Left ventricle myocardium superior (tissue), 1 donor: ENCODE results near the gene CXCL5. TPM values are rescaled to one million over a fixed set of nuclear protein-coding genes. Genes with fewer than 3 reads are reported as not detected.
"Not testable (repeated sequence)": the region's sequence is repeated elsewhere in the genome, so short reads cannot be mapped to it uniquely, and the experiment has no call there.

Experiments
- ATAC-seq: fragments of 200-7000 bp; cut with Tn5 transposase; one replicate; pipeline ENCODE4 v1.9.1; 2020; ENCODE audit warnings: mild to moderate bottlenecking, moderate library complexity
- DNase-seq: peaks from one replicate; pipeline ENCODE4 v3.0.0-alpha.2; 2020
- intact Hi-C: fragments of 100-400 bp; cut with micrococcal nuclease; formaldehyde crosslinking; loops from one replicate; pipeline ENCODE4 v1.11.0; 2022
- total RNA-seq: library from RNA; stranded (reverse); fragmentation: NEBNext Ultra II Directional; extraction: Animal tissue kit (Norgen Biotek cat#: 25700); gene quantifications from one replicate; pipeline ENCODE4 v1.2.1, GENCODE V29; 2021
- donor health status: DM: no; HTN: yes; CAD: no; lungs with severe emphysema.

Gene CXCL5
- total RNA-seq, 1 donor from 2014 or later, result not detected

DNA sequence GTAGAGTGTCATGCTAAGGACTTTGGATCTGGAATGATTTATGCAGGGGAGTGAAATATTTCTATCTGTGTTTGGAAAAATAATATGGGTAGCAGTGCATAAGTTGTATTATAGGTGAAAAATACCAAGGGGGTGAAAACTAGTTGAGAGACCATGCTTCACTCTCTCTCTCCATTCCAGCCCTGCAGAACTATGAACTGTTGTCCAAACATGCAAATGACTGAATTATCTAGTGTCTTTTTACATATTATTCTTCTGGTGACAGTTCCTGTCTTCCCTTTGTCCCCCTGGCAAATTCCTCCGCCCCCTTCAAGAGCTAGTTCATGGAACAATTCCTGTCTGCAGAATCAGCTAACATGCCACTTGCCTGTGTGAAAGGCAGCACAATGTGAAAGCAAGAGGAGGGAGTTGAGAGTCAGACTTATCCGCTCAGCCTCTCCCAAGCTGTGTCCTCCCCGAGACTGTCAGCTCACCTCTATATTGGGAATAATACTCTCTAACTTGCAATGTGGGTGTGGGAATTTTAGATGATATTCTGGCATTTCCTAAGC lies 19.0 kb downstream of the CXCL5 start:
- intact Hi-C loops, result no loop called here
- no peak for DNase-seq
- no peak for ATAC-seq

DNA sequence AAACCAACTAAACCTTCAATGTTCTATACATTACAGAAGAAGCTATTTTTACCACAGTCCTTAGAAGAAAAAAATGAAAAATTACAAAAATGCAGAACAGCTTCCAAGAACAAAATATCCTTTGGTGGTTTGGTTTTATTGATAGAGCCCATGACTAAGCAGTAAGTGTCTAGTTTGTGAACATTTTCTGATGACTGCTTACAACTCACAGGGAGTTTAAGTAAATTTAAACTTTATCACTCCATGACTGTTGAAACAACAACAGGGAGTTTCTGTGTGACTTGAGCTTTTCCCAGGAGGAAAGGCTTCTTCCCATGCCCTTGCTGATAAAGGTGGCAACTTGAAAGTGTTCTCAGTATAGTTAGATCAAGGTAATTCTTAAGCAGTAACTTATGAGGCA lies 19.6 kb downstream of the CXCL5 start:
- intact Hi-C loops, result no loop called here
- ATAC-seq (no peak), DNase-seq (no peak)

DNA sequence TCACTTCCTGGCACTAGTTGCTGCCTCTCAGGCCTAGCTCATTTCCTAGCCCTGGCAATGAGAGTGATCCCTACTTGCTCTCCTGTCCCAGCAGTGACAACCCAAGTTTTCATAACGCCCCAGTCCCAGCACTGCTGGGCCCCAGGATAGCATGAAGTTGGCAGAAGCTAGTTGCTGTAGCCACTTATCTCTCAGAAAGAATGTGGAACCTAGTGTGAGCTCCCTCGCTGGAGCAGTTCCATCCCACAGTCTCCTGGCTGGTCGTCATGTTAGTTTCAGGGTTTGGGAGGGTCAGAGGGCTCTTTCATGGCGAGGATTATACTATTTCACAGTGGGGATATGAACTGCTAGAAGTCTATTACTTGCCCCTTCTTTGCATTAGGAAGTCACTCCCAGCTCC lies 21.8 kb downstream of the CXCL5 start:
- DNase-seq (no peak), ATAC-seq (no peak)
- intact Hi-C loops, result no loop called here

GRCh38 chr4:73976217-73976616 lies 22.3 kb downstream of the CXCL5 start:
- intact Hi-C loops, result no loop called here
- no peak for DNase-seq
- no peak for ATAC-seq

DNA sequence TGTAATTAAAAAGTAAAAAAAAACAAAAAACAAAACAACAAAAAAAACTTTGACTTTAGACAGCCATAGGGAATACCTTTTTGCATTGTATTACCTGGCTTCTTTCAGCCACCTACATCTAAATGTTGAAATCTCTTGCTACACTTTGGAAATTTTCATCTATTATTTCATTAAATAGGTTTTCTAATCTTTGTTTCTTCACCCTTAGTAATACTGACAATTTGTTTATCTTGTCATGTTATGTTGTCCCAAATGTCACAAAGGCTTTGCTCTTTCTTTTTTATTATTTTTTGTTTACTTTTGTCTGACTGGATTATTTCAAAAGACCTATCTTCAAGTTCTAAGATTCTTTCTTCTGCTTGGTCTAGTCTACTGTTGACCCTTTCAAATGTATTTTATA lies 24.1 kb downstream of the CXCL5 start:
- intact Hi-C loops, result no loop called here
- no peak for DNase-seq
- no peak for ATAC-seq

GRCh38 chr4:73970945-73971344 lies 27.5 kb downstream of the CXCL5 start:
- no peak for DNase-seq
- intact Hi-C loops, result no loop called here
- ATAC-seq, result no peak

- ATAC-seq (no peak), DNase-seq (no peak)
These were observed 28.5 kb downstream of the CXCL5 start for GRCh38 chr4:73970011-73970410.

DNA sequence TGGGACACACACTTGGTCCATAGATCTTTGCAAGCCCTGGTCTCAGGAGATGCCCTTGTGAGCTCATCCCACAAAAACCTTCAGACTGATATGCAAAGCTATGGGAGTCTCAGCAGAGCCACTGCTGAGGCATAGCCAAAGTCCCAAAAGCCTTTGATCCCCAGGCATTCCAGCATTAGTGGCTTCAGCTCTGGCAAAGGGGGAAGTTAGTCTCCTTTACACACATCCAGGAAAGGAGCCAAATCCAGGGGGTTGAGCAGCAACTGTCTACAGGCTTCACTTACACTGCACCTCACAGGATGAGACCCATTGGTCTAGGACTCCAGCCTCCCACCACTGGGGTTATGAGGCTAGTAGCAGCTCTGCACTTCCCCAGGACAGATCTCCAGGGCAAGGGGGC lies 30.6 kb downstream of the CXCL5 start:
- ATAC-seq (no peak), DNase-seq (no peak)
- intact Hi-C loops, result no loop called here

More at GRCh38 chr4:73970011-73970410, 28.5 kb downstream of the CXCL5 start:
- intact Hi-C loops, result no loop called here

DNA sequence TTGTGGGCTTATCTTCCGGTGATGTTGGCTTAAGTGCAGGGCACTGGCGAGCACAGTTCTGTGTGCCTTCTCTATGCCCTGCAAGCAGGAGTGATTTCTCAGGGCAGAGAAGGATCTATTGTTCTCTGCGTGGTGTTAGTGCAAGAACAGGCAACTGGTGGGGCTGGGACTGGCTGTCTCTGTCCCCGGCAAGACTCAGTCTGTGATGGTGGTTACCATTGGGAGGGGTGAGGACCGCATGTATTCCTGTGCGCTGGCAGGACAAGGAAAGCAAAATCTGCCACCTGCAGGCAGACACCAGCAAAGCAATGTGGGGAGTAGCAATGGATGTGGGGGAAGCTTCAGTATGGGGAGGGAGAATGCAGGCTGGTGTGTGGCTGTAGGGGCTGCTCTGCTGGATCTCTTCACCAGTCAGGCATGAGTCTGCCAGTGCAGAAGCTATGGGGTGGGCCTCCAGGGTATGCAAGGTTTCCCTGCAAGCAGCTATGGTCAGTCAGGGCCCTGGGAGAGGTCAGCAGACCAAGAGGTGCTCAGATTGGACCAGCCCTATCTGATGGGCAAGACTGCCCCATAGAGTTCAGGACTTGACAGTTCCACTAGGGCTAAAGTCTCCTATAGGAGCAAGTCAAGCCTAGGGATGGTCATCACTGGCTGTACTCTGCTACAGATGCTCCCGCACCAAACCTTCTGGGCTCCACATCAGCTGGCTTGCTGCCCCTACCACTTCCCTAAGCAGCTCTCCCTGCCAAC lies 33.4 kb downstream of the CXCL5 start:
- intact Hi-C loops, result no loop called here
- ATAC-seq (no peak), DNase-seq (no peak)

DNA sequence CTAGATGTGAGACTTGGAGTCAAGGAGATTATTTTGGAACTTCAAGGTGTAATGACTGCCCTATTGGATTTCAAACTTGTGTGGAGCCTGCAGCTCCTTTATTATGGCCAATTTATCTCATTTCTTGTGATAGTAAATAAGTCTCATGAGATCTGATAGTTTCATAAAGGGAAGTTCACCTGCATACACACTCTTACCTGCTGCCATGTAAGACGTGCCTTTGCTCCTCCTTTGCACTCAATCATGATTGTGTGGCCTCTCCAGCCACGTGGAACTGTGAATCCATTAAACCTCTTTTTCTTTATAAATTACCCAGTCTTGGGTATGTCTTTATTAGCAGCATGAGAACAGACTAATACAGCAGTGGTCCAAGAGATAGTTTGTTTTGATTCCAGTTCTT lies 35.8 kb downstream of the CXCL5 start:
- ATAC-seq (no peak), DNase-seq (no peak)
- intact Hi-C loops, result no loop called here

GRCh38 chr4:73959041-73959440 lies 39.4 kb downstream of the CXCL5 start:
- DNase-seq, ATAC-seq, intact Hi-C loops: not testable (repeated sequence)

DNA sequence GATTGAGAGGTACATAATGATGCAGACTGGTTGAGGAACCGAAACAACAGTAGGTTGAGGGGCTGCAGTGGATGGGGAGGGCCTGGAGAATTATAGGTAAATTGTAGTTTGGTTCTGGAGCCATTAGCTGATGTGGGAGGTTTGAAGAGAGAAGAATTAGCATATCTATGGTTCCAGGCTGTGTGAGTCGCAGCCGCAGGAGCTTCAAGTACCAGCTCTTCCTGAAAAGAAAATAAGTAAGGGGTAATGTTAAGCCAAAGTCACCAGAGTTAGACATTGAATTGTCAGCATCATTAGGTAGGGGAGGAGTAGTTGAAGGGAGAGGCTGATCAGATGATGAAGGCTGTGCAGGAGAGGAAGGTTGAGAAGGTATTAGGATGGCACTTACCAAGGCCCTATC lies 46.1 kb downstream of the CXCL5 start:
- ATAC-seq (no peak), DNase-seq (no peak)
- intact Hi-C loops, result no loop called here

DNA sequence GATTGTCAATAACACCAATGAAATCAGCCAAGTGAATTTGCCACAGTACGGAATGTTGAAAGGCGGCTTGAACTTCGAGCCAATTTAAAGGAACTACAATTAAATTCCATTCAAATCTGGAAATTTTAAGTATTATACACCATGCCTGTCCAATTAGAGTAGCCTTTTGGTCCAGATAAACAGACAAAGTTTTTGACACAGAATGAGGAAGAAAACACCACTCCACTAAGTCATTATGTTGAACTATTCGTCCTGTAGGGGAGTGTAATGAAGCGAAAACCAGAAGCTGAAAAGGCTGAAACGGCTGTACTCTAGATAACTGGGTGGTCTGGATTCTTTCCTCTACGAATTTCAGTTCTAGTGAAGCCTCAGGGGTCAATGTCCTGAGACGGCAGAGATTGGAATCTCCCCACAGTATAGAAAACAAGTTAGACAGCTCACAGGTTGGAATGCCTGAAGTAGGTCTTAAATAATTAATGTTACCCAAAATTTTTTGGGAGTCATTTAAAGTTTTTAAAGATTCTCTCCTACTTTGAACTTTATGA lies 48.0 kb downstream of the CXCL5 start:
- intact Hi-C loops, DNase-seq, ATAC-seq: not testable (repeated sequence)

GRCh38 chr4:73948990-73949706 lies 49.3 kb downstream of the CXCL5 start:
- intact Hi-C loops, result no loop called here
- ATAC-seq, result no peak

GRCh38 chr4:73948291-73948690 lies 50.2 kb downstream of the CXCL5 start:
- DNase-seq, result no peak
- intact Hi-C loops, result no loop called here
- ATAC-seq, result no peak

More at GRCh38 chr4:73948990-73949706, 49.3 kb downstream of the CXCL5 start:
- DNase-seq, result no peak

DNA sequence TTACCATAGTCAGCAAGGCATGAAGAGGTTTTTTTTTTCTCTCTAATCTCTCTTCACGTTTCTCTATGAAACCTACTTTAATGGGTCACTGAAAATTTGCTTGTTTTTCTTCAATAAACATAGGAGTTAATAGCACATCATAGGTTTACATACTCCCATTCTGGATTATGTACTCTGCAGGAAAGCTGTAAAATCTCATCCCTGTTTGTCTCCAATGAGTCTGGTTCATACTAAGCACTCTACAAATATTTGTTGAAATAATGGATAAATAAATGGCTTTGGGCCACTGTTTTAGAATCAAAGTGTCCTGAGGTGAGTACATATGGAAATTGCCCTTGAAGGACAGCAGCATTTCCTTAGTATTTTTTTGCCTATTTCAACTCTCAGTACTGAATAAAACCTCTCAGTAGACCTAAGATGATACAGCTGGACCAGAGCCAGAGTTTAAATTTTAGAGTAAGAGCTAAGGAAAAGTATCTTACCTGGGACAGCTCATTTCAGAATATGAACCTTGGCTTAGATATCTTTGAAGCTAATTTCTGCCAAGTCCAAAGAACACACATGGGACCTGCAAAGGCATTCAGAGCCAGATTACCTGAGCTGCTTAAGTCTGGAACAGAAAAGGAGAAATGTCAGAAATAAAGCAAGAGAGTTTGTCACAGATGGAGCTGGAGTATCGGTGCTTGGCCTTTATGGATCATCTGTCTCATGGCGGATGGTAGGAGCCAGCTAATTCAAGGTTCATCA lies 51.1 kb downstream of the CXCL5 start:
- intact Hi-C loops, result no loop called here
- ATAC-seq (no peak), DNase-seq (no peak)

DNA sequence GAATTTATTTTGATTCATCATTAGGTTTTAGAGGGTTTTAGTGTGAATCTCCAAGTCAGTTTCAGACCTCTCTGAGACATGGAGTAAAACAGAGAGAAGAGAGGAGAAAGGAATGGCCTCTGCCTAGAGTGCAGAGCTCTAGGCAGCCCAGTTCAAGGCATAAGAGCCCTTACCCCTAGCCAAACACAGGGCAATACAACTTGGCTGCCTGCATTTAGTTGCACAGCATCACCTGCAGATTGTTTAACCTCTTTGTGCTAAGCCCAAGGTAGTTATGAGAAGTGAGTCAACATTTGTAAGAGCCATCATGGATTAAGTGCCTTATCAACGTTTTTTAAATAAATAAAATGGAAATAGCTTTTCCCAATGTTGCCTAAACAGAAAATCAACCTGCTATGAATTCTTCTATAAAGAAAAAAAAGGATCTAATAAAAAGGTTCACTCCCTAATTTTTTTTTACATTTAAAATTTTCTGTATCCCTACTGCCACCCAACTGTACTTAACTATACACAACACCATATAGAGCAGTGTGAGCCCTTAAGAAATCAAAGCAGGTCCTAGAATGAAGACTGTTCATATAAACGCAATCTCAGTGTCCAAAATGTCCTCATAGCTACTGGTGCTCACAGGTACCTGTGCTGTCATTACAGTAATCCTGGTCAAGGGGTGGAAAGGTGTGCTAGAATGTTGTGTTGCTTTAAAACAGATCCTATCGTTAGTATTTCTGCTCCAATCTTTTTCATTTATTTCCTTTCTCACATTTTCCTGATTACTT lies 52.6 kb downstream of the CXCL5 start:
- DNase-seq (no peak), ATAC-seq (no peak)
- intact Hi-C loops, result no loop called here
